DMS53 treated with DMSO at 0.1 percent for 48 hours (cell line): ENCODE measurements around the gene EIPR1.
"Not testable (repeated sequence)": the region's sequence is repeated elsewhere in the genome, so short reads cannot be mapped to it uniquely, and the experiment has no call there.

ENCODE experiments used
- DNase-seq: peaks from one replicate; lab custom pipeline; 2025; ENCODE audit not compliant: unreplicated experiment; lab: John Stamatoyannopoulos, UW

EIPR1 gene

GRCh38 chr2:3403587-3404334 lies 26.1 kb upstream of the EIPR1 start:
- no peak for DNase-seq

- no peak for DNase-seq
These were observed 22.2 kb upstream of the EIPR1 start for GRCh38 chr2:3399829-3400228.

- no peak for DNase-seq
These were observed 21.8 kb upstream of the EIPR1 start for GRCh38 chr2:3399381-3399780.

GRCh38 chr2:3398857-3399256 lies 21.2 kb upstream of the EIPR1 start:
- no peak for DNase-seq

- no peak for DNase-seq
These were observed 19.4 kb upstream of the EIPR1 start for GRCh38 chr2:3396920-3397559.

GRCh38 chr2:3392216-3392615 lies 14.6 kb upstream of the EIPR1 start:
- no peak for DNase-seq

GRCh38 chr2:3390041-3390440 lies 12.4 kb upstream of the EIPR1 start:
- DNase-seq: no peak

- DNase-seq: no peak
These were observed 11.6 kb upstream of the EIPR1 start for GRCh38 chr2:3389193-3389592.

GRCh38 chr2:3388412-3388738 lies 10.8 kb upstream of the EIPR1 start:
- DNase-seq: no peak

- DNase-seq: no peak
These were observed 10.2 kb upstream of the EIPR1 start for GRCh38 chr2:3387644-3388411.

- DNase-seq: no peak
These were observed 9.4 kb upstream of the EIPR1 start for GRCh38 chr2:3387011-3387410.

- no peak for DNase-seq
These were observed 8.9 kb upstream of the EIPR1 start for GRCh38 chr2:3386448-3386958.

- DNase-seq: peak; percentile 81
These were observed 2.3 kb upstream of the EIPR1 start, which contains the start of gene TRAPPC12 for GRCh38 chr2:3379647-3380534. Gene TRAPPC12, plus strand, starts transcription at chr2:3379694. Its CDS starts 7,930 bp downstream, at chr2:3387624.

- no peak for DNase-seq
These were observed 1.7 kb upstream of the EIPR1 start for GRCh38 chr2:3379339-3379646.

- peak; percentile 3 for DNase-seq
These were observed 373 bp downstream of the EIPR1 start for GRCh38 chr2:3377279-3377611.

GRCh38 chr2:3376821-3377220 lies 797 bp downstream of the EIPR1 start:
- DNase-seq: no peak

- not testable (repeated sequence) for DNase-seq
These were observed 8.1 kb downstream of the EIPR1 start for GRCh38 chr2:3369340-3370181.

GRCh38 chr2:3368261-3368722 lies 9.3 kb downstream of the EIPR1 start:
- DNase-seq: no peak

- no peak for DNase-seq
These were observed 12.4 kb downstream of the EIPR1 start for GRCh38 chr2:3365219-3365618.
